H1 (cell line): ENCODE results near the gene ABL1. TPM values are rescaled to one million over a fixed set of nuclear protein-coding genes. Genes with fewer than 3 reads are reported as not detected.

Experiments
- CTCF ChIA-PET: fragments of 300-600 bp; sonication (Branson Sonifier 250); formaldehyde crosslinking; loops from one replicate; lab custom pipeline; 2021; ENCODE audit not compliant: partially characterized antibody; lab: Charles Lee
- POLR2A ChIA-PET: fragments of 300-600 bp; sonication (Branson Sonifier 250); formaldehyde crosslinking; loops from one replicate; lab custom pipeline; 2021; ENCODE audit warnings: inconsistent platforms; ENCODE audit not compliant: partially characterized antibody; lab: Charles Lee
- DNase-seq, 2 experiments: peaks; one replicate each; pipeline versions ENCODE4 v3.0.0 to v3.0.0-alpha.2; 2010 to 2022; ENCODE audit warnings: low spot score in 2 of 2, low read depth in 1 of 2, mixed read lengths in 1 of 2
- FAIRE-seq: peaks from 2 replicates; lab custom pipeline; 2011; peaks lifted over from hg19 to GRCh38; lab: Jason Lieb, UNC
- H2AFZ ChIP-seq: 2 replicates; pipeline ENCODE4 v1.8.1; 2012; ENCODE audit warnings: low read length, inconsistent platforms
- H2AK5ac ChIP-seq: 2 replicates; pipeline ENCODE4 v1.6.1; 2013; ENCODE audit warnings: low read depth, low read length
- H2BK120ac ChIP-seq: replicated peaks from 2 replicates; pipeline ENCODE3; 2013; ENCODE audit warnings: low read depth, low read length, inconsistent platforms
- H2BK12ac ChIP-seq: 2 replicates; pipeline ENCODE4 v1.6.1; 2013; ENCODE audit warnings: low read depth, low read length
- H2BK15ac ChIP-seq: 2 replicates; pipeline ENCODE4 v1.6.1; 2013; ENCODE audit warnings: low read length
- H2BK20ac ChIP-seq: 2 replicates; pipeline ENCODE4 v1.6.1; 2013; ENCODE audit warnings: low read length
- H2BK5ac ChIP-seq: 2 replicates; pipeline ENCODE4 v1.6.1; 2013; ENCODE audit warnings: low read depth, low read length
- H3K14ac ChIP-seq: 2 replicates; pipeline ENCODE4 v1.6.1; 2013; ENCODE audit warnings: inconsistent platforms; ENCODE audit not compliant: insufficient read length
- H3K18ac ChIP-seq: 2 replicates; pipeline ENCODE4 v1.6.1; 2013; ENCODE audit warnings: low read length; ENCODE audit errors: extremely low read depth
- H3K23ac ChIP-seq: 2 replicates; pipeline ENCODE4 v1.6.1; 2013; ENCODE audit warnings: inconsistent platforms; ENCODE audit not compliant: insufficient read length
- H3K23me2 ChIP-seq: 2 replicates; pipeline ENCODE4 v1.6.1; 2013; ENCODE audit warnings: low read depth, low read length
- H3K27ac ChIP-seq: 2 replicates; pipeline ENCODE4 v1.6.1; 2011; ENCODE audit warnings: low read depth, low read length, inconsistent platforms
- H3K27me3 ChIP-seq, 4 experiments: replicated peaks in 1 of 4; 1 replicate in 1 of 4; 2 replicates in 3 of 4; pipeline versions ENCODE4 v1.6.1 to v1.8.1; 2011 to 2013; ENCODE audit warnings: low read length in 3 of 4, mild to moderate bottlenecking in 3 of 4, inconsistent platforms in 2 of 4, mixed read lengths in 2 of 4, moderate library complexity in 1 of 4; ENCODE audit not compliant: control insufficient read depth in 3 of 4, insufficient read depth in 3 of 4; ENCODE audit errors: extremely low read depth in 1 of 4
- H3K36me3 ChIP-seq, 4 experiments: 2 replicates each; pipeline versions ENCODE4 v1.6.1 to v1.8.1; 2011 to 2013; ENCODE audit warnings: mild to moderate bottlenecking in 4 of 4, low read length in 3 of 4, moderate library complexity in 2 of 4, control low read depth in 1 of 4, inconsistent platforms in 1 of 4; ENCODE audit not compliant: insufficient read depth in 4 of 4, control insufficient read depth in 2 of 4
- H3K4ac ChIP-seq: replicated peaks from 2 replicates; pipeline ENCODE3; 2013; ENCODE audit warnings: low read length, low read depth, mixed read lengths, inconsistent platforms; ENCODE audit not compliant: insufficient read length
- H3K4me1 ChIP-seq, 4 experiments: replicated peaks in 1 of 4; 1 replicate in 1 of 4; 2 replicates in 3 of 4; pipeline versions ENCODE4 v1.6.1 to v1.8.1; 2011 to 2013; ENCODE audit warnings: low read length in 3 of 4, inconsistent platforms in 2 of 4, mixed read lengths in 1 of 4; ENCODE audit not compliant: insufficient read depth in 4 of 4, control insufficient read depth in 3 of 4
- H3K4me2 ChIP-seq, 2 experiments: 2 replicates each; pipeline versions ENCODE4 v1.6.1 to v1.8.1; 2011 to 2013; ENCODE audit warnings: low read depth in 2 of 2, low read length in 2 of 2, control low read depth in 1 of 2, inconsistent platforms in 1 of 2, mild to moderate bottlenecking in 1 of 2; ENCODE audit not compliant: insufficient read depth in 1 of 2
- H3K4me3 ChIP-seq, 4 experiments: fragments of 200-600, 300-600 bp in 1 of 4; sonication (generic), shearing (Covaris generic), sonication (Bioruptor Twin) in 1 of 4; 2 replicates each; pipeline versions ENCODE4 v1.5.1 to v1.8.1; 2011 to 2016; ENCODE audit warnings: low read length in 4 of 4, low read depth in 3 of 4, control low read depth in 2 of 4, inconsistent platforms in 2 of 4, mild to moderate bottlenecking in 2 of 4, mixed read lengths in 1 of 4, moderate library complexity in 1 of 4; ENCODE audit not compliant: insufficient read depth in 2 of 4; ENCODE audit errors: extremely low read depth in 1 of 4
- H3K56ac ChIP-seq: replicated peaks from 2 replicates; pipeline ENCODE3; 2013; ENCODE audit warnings: low read depth, mild to moderate bottlenecking, mixed read lengths, low read length, inconsistent platforms; ENCODE audit not compliant: insufficient read length
- H3K79me1 ChIP-seq: 2 replicates; pipeline ENCODE4 v1.6.1; 2013; ENCODE audit warnings: low read depth, low read length, control low read depth
- H3K79me2 ChIP-seq, 2 experiments: 2 replicates each; pipeline versions ENCODE4 v1.6.1 to v1.8.1; 2012 to 2013; ENCODE audit warnings: low read length in 2 of 2, mild to moderate bottlenecking in 2 of 2, inconsistent platforms in 1 of 2; ENCODE audit not compliant: insufficient read depth in 2 of 2, control insufficient read depth in 1 of 2
- H3K9ac ChIP-seq, 4 experiments: replicated peaks in 1 of 4; 1 replicate in 1 of 4; 2 replicates in 3 of 4; pipeline versions ENCODE4 v1.6.1 to v1.8.1; 2011 to 2013; ENCODE audit warnings: low read depth in 3 of 4, low read length in 3 of 4, control low read depth in 2 of 4, mild to moderate bottlenecking in 2 of 4, moderate library complexity in 2 of 4, inconsistent platforms in 1 of 4; ENCODE audit errors: extremely low read depth in 1 of 4
- H3K9me3 ChIP-seq, 2 experiments: 2 replicates each; pipeline versions ENCODE4 v1.6.1 to v1.8.1; 2012 to 2013; ENCODE audit warnings: mild to moderate bottlenecking in 2 of 2, moderate library complexity in 2 of 2, control low read depth in 1 of 2, inconsistent platforms in 1 of 2, low read depth in 1 of 2, low read length in 1 of 2, mixed read lengths in 1 of 2; ENCODE audit not compliant: insufficient read depth in 2 of 2
- H4K20me1 ChIP-seq, 2 experiments: replicated peaks in 1 of 2; 2 replicates each; pipeline versions ENCODE3 to v1.8.1; 2011 to 2013; ENCODE audit warnings: inconsistent platforms in 2 of 2, low read length in 2 of 2, mild to moderate bottlenecking in 1 of 2; ENCODE audit not compliant: insufficient read depth in 2 of 2, control insufficient read depth in 1 of 2
- H4K5ac ChIP-seq: 2 replicates; pipeline ENCODE4 v1.6.1; 2013; ENCODE audit warnings: low read length, low read depth, mixed read lengths, inconsistent platforms; ENCODE audit not compliant: insufficient read length
- H4K8ac ChIP-seq: 2 replicates; pipeline ENCODE4 v1.8.0; 2013; ENCODE audit warnings: mild to moderate bottlenecking, moderate library complexity, low read length, inconsistent platforms; ENCODE audit not compliant: insufficient read depth; ENCODE audit errors: extremely low read depth
- H4K91ac ChIP-seq: replicated peaks from 2 replicates; pipeline ENCODE3; 2013; ENCODE audit warnings: low read length, mixed read lengths, inconsistent platforms; ENCODE audit not compliant: insufficient read length
- BCL11A ChIP-seq, 2 experiments: IDR thresholded peaks; one replicate each; pipeline ENCODE4 v1.6.1; 2011; ENCODE audit warnings: low read depth in 2 of 2, low read length in 2 of 2, mild to moderate bottlenecking in 2 of 2
- CHD1 ChIP-seq: IDR thresholded peaks from 2 replicates; pipeline ENCODE4 v1.6.1; 2012; ENCODE audit warnings: low read depth, low read length, improper control_type of control experiment
- FOSL1 ChIP-seq: IDR thresholded peaks from 2 replicates; pipeline ENCODE4 v1.6.1; 2011; ENCODE audit warnings: mild to moderate bottlenecking, low read depth, low read length, moderate library complexity; ENCODE audit not compliant: insufficient read depth
- GABPA ChIP-seq: IDR thresholded peaks from 2 replicates; pipeline ENCODE4 v1.6.1; 2011; ENCODE audit warnings: mild to moderate bottlenecking, low read length, moderate library complexity, borderline replicate concordance; ENCODE audit not compliant: insufficient read depth
- JUN ChIP-seq: IDR thresholded peaks from 2 replicates; pipeline ENCODE4 v1.6.1; 2011; ENCODE audit warnings: low read depth, mild to moderate bottlenecking, improper control_type of control experiment, low read length
- JUND ChIP-seq: IDR thresholded peaks from 2 replicates; pipeline ENCODE4 v1.6.1; 2011; ENCODE audit warnings: mild to moderate bottlenecking, improper control_type of control experiment, low read length
- KDM5A ChIP-seq: fragments of 200-600 bp; IDR thresholded peaks from 2 replicates; pipeline ENCODE4 v1.7.1; 2012; ENCODE audit warnings: mild to moderate bottlenecking, low read length, inconsistent platforms, mixed read lengths
- NRF1 ChIP-seq: IDR thresholded peaks from 2 replicates; pipeline ENCODE4 v1.6.1; 2011; ENCODE audit warnings: mild to moderate bottlenecking, low read depth, low read length, improper control_type of control experiment
- SP4 ChIP-seq: IDR thresholded peaks from 2 replicates; pipeline ENCODE4 v1.6.1; 2012; ENCODE audit warnings: low read length, inconsistent platforms
- WGBS, 2 experiments: shearing (Covaris generic) in 1 of 2; methylation state at CpG; one replicate each; pipeline versions ENCODE4 v1.1.6 to v1.1.7; 2013 to 2015; ENCODE audit warnings: low lambda C conversion rate in 2 of 2, mixed read lengths in 2 of 2, inconsistent platforms in 1 of 2, low coverage in 1 of 2, missing lambda C conversion rate in 1 of 2; ENCODE audit not compliant: insufficient replicate concordance in 2 of 2, insufficient coverage in 1 of 2, insufficient read length in 1 of 2; ENCODE audit errors: extremely low coverage in 1 of 2, missing lambda C conversion rate in 1 of 2; 5-methylcytosine and 5-hydroxymethylcytosine counted together
- polyA plus RNA-seq, 7 experiments: library from polyadenylated mRNA; depleted of rRNA in 3 of 7; stranded (reverse) in 5 of 7; unstranded in 2 of 7; fragments of >200 nt in 5 of 7; fragments of 200-250 nt in 2 of 7; gene quantifications; 1 replicate in 5 of 7; 2 replicates in 1 of 7; 4 replicates in 1 of 7; pipeline versions ENCODE4 v1.2.1 to v1.2.3, GENCODE V29; 2011 to 2013; ENCODE audit warnings: missing spikeins in 2 of 7, mixed read lengths in 2 of 7
- total RNA-seq: library from RNA; stranded (reverse); fragmentation: NEBNext Ultra II Directional; extraction: Animal tissue kit (Norgen Biotek cat#: 25700); gene quantifications from 2 replicates; pipeline ENCODE4 v1.2.1, GENCODE V29; 2021

The ABL1 gene
- total and polyA plus RNA-seq, 2 of the 8 experiments (the other 6 are each of a cell fraction or from before 2014, with no cell fraction given) = 35.3 to 104 TPM

DNA sequence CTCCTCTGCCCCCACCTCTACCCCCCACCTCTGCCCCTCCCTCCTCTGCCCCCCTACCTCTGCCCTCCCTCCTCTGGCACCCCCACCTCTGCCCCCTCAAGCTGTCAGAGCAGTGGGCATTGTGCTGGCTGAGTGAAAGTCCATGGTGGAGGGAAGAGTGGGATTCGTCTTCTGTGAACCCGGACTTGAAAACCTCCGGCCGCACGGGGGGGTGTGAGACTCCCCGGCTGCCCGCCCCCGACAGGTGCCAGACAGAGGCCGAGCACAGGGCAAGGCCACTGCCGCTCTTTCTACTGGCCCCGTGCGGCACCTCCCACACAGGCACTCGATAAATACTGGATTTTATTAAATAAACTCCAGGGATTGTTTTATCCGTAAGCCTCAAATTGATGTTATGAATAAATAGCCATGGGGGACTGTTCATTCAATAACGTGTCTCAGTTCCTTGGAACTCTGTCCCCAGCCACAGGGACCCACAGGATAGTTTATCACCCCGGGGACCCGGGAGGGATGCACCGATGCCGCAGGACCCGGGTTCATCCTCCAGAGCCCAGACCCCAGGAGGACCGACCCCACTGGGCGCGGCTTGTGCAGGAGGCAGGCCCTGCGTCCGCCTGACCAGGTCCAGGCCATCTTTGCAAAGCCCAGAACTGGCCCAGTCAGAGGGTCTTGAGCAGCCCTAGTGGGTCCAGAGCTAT lies 64.1 kb downstream of the ABL1 start:
- no peaks in the 10 kb centered on the region for H3K36me3 ChIP-seq
- POLR2A ChIA-PET = interaction anchor here (1.0 kb wide), 1 partner anchor 9 kb away, joined by 4 read pairs; no protein-coding TSS in a partner anchor
- no peak overlapping the region for H3K4me2 ChIP-seq
- DNase-seq (no peak), FAIRE-seq (no peak)
- 91% methylated on average over 25 of the region's 25 CpGs; no CpG with 5 or more reads in 1 of the 2 experiments for whole genome bisulfite sequencing, 2 experiments
- H2BK5ac ChIP-seq = no peak overlapping the region
- H3K4me1 ChIP-seq = peaks cover 0 to 3% (median 0%) of the 10 kb centered on the region in 4 experiments; a peak in 3 of 7 replicates
- H3K23me2 ChIP-seq = no peaks in the 10 kb centered on the region
- no peak overlapping the region for H4K5ac ChIP-seq
- H3K79me2 ChIP-seq = no peaks in the 10 kb centered on the region
- H2BK20ac ChIP-seq = no peak overlapping the region
- no peak overlapping the region for H2BK120ac ChIP-seq
- H3K9ac ChIP-seq = no peak overlapping the region
- H3K4me3 ChIP-seq = no peak overlapping the region
- no peak overlapping the region for H4K91ac ChIP-seq
- no peak overlapping the region for H3K18ac ChIP-seq
- H3K27ac ChIP-seq = no peak overlapping the region
- H3K14ac ChIP-seq = no peak overlapping the region
- H4K20me1 ChIP-seq = peaks cover 0 to 2% of the 10 kb centered on the region in 2 experiments
- H2AFZ ChIP-seq = no peak overlapping the region
- no peak overlapping the region for H3K23ac ChIP-seq
- no peaks in the 10 kb centered on the region for H3K9me3 ChIP-seq
- CTCF ChIA-PET = interaction anchor here (0.7 to 2.1 kb wide), 8 partner anchors 8 to 193 kb away, joined by 3 to 15 read pairs (median 4); no protein-coding TSS in a partner anchor
- H3K79me1 ChIP-seq = no peaks in the 10 kb centered on the region
- H2BK15ac ChIP-seq = no peak overlapping the region
- H2BK12ac ChIP-seq = no peak overlapping the region
- no peak overlapping the region for H3K56ac ChIP-seq
- H2AK5ac ChIP-seq = no peak overlapping the region
- H4K8ac ChIP-seq = no peak overlapping the region
- no peak overlapping the region for H3K4ac ChIP-seq
- no peaks in the 10 kb centered on the region for H3K27me3 ChIP-seq
- no peak for TF ChIP-seq BCL11A (IDR thresholded peaks at IDR 0.05; ENCODE audit: low read depth in 2 of 2, low read length in 2 of 2)
- TF ChIP-seq CHD1 = no peak
- TF ChIP-seq FOSL1 = no peak
- TF ChIP-seq JUN = no peak
- no peak for TF ChIP-seq KDM5A
- no peak for TF ChIP-seq SP4
- no peak for TF ChIP-seq GABPA
- TF ChIP-seq NRF1 = no peak
- no peak for TF ChIP-seq JUND
